Measurements from ENCODE around the gene SEBOX. TPM values are rescaled to one million over a fixed set of nuclear protein-coding genes. Genes with fewer than 3 reads are reported as not detected.

Gene SEBOX
- total RNA-seq, 1 donor from 2014 or later: not detected

DNA sequence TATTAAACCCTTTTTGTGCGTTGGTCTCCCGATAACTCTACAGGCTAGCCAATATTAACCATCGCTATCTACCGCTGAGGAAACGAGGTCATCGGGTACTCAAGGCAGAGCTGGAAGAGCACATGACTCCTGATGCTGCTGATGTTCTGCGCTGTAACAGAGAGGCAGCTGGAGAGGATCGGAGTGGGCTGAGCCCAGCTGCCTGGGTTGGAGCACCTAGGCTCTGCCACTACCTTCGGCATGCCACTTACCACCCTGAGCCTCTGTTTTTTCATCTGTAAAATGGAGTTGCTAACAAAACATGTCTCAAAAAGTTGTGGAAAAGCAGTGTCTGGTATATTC lies 41.4 kb upstream of the SEBOX start:
- no peaks in the 10 kb centered on the region for H3K36me3 Mint-ChIP-seq (ENCODE audit: low read depth)
- H3K4me3 Mint-ChIP-seq: peak overlapping the region; percentile 87
- no peak for DNase-seq (ENCODE audit: low read depth, low spot score)
- H3K4me1 Mint-ChIP-seq: peaks cover 20% of the 10 kb centered on the region
- peaks cover 43% of the 10 kb centered on the region for H3K27me3 Mint-ChIP-seq (ENCODE audit: low read depth)
- TF ChIP-seq, protein P1, sequence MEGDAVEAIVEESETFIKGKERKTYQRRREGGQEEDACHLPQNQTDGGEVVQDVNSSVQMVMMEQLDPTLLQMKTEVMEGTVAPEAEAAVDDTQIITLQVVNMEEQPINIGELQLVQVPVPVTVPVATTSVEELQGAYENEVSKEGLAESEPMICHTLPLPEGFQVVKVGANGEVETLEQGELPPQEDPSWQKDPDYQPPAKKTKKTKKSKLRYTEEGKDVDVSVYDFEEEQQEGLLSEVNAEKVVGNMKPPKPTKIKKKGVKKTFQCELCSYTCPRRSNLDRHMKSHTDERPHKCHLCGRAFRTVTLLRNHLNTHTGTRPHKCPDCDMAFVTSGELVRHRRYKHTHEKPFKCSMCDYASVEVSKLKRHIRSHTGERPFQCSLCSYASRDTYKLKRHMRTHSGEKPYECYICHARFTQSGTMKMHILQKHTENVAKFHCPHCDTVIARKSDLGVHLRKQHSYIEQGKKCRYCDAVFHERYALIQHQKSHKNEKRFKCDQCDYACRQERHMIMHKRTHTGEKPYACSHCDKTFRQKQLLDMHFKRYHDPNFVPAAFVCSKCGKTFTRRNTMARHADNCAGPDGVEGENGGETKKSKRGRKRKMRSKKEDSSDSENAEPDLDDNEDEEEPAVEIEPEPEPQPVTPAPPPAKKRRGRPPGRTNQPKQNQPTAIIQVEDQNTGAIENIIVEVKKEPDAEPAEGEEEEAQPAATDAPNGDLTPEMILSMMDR (conservative IDR thresholded peaks at IDR 0.05): no peak
- no peaks in the 10 kb centered on the region for H3K9me3 Mint-ChIP-seq
- H3K27ac Mint-ChIP-seq (ENCODE audit: unreplicated experiment): no peak overlapping the region

DNA sequence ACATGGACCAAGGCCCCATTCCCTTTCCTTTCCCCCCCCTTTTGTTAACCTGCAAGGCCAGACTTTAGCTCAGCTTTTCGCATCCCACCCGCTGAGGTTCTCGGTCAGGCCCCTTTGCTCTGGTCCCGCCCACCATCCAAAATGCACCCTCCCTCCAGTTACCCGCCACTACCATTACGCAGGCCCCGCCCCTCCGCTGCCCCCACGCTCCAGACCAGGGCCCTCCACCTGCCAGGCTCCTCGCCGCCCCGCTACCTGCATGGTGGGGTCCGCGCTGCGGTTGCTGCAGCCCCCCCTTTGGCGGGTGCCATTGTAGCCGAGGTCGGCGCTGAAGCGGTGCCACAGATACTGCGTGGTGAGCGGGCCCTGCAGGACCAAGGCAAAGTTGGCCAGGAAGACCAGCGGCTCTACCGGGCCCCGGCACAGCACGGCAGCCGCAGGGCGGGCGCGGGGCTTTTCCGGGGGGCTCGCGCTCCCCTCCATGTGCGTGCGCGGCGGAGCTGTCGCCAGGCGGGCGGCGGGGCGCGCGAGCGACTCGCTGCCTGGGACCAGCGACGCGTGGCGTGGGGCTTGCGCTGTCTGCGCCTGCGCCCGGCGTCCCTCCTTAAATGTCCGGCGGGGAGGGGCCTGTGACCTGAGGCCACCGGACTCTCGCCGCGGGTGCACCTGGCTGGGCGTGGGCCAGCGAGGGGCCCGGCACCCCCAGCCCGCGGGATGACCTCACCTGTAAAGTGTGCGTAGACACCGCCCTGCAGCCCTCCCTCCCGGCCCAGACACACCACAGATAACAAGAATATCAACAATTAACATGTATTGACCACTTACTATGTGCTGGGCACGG lies 40.9 kb upstream of the SEBOX start, which contains the start of gene SLC46A1:
Gene SLC46A1, minus strand, starts transcription at position 581 of the 841 bp plus-strand sequence. Its CDS starts 98 bp downstream, at position 483.
- Mint-ChIP-seq H3K36me3 (ENCODE audit: low read depth) (peaks cover 2% of the 10 kb centered on the region), H3K4me3 (peak within 1 kb of the TSS; percentile 94), H3K27ac (ENCODE audit: unreplicated experiment) (peak within 1 kb of the TSS; percentile 50), H3K4me1 (peaks cover 20% of the 10 kb centered on the region), H3K9me3 (no peaks in the 10 kb centered on the region), H3K27me3 (ENCODE audit: low read depth) (peaks cover 37% of the 10 kb centered on the region)
- peak; percentile 48 for DNase-seq (ENCODE audit: low read depth, low spot score)
- TF ChIP-seq, protein P1 (conservative IDR thresholded peaks at IDR 0.05): no peak

DNA sequence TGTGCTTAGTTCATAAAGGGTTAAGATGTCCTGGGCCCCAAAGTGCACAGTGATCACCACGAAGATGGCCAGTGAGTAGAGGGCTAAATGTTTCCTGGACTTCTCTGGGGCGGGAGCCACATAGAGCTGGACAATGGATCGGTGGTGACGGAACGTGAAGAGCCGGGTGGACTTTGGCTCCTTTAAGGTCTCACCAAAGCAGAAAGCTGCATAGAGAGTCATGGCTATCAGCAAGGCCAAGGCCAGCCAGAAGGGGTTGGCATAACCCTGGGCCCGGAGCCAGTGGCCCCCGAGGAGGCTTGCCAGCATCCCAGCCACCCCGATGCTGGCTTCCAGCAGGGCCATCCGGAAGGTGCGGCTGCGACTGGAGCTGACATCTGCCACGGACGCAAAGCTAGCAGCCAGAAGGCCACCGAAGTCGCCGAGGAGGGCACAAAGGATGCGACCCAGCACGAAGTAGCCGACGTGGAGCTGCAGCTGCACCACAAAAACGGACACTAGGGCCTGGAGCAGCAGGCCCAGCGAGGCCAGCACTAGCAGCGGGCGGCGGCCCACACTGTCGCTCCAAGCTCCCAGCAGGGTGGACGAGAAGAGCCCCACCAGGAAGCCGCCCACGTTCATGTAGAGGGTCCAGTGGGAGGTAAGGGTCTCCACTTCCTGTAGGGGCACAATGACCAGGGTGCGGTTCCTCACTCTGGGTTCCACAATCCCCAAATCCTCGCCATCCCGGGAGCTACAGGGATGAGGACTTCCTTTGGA lies 40.0 kb upstream of the SEBOX start:
- H3K27me3 Mint-ChIP-seq (ENCODE audit: low read depth): peaks cover 29% of the 10 kb centered on the region
- H3K4me3 Mint-ChIP-seq: peak overlapping the region; percentile 94
- TF ChIP-seq, protein P1 (conservative IDR thresholded peaks at IDR 0.05): no peak
- H3K9me3 Mint-ChIP-seq: no peaks in the 10 kb centered on the region
- peaks cover 20% of the 10 kb centered on the region for H3K4me1 Mint-ChIP-seq
- peaks cover 2% of the 10 kb centered on the region for H3K36me3 Mint-ChIP-seq (ENCODE audit: low read depth)
- H3K27ac Mint-ChIP-seq (ENCODE audit: unreplicated experiment): peak overlapping the region; percentile 50
- no peak for DNase-seq (ENCODE audit: low read depth, low spot score)

DNA sequence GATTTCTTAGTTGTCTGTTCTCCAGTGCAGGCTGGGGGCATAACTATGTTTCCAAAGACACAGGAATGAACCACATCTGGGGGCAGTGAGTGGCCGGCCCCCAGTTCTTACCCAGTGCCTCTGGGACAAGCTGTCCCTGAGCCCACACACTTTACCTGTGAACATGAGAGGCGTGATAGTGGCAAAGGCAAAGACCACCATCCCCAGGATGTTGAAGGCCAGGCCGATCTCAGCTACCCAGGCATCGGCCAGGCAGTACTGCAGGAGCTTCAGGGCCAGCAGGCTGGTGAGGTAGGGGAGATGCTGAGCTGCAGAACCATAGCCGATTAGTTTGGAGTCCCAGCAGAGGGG lies 39.4 kb upstream of the SEBOX start:
- Mint-ChIP-seq H3K4me3 (peak overlapping the region; percentile 94), H3K4me1 (peaks cover 20% of the 10 kb centered on the region)

DNA sequence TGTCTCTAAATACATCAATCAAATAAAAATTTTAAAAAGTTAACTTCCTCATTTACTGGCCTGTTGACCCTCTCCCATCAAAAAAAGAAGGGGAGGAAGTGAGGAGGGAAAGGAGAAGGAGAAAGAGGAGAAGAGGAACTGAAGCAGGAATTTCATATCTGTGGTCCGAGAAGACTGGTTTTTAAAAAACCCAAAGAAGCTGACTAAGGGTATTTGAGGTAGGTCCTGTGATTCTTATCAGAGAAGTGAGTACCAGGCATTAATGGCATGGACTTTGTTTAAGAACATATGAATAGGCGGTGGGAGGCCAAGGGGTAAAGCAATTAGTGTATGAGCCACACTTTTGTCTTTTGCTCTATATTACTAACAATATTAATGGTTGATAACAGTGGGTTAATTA lies 39.0 kb upstream of the SEBOX start:
- TF ChIP-seq, protein P1 (conservative IDR thresholded peaks at IDR 0.05): no peak
- H3K9me3 Mint-ChIP-seq: no peaks in the 10 kb centered on the region
- no peak for DNase-seq (ENCODE audit: low read depth, low spot score)
- peaks cover 20% of the 10 kb centered on the region for H3K4me1 Mint-ChIP-seq
- H3K27ac Mint-ChIP-seq (ENCODE audit: unreplicated experiment): no peak overlapping the region
- peaks cover 22% of the 10 kb centered on the region for H3K27me3 Mint-ChIP-seq (ENCODE audit: low read depth)
- H3K36me3 Mint-ChIP-seq (ENCODE audit: low read depth): peaks cover 2% of the 10 kb centered on the region
- H3K4me3 Mint-ChIP-seq: peak overlapping the region; percentile 94

More for the DNA sequence above, 39.4 kb upstream of the SEBOX start:
- no peak for DNase-seq (ENCODE audit: low read depth, low spot score)
- TF ChIP-seq, protein P1 (conservative IDR thresholded peaks at IDR 0.05): no peak
- Mint-ChIP-seq H3K27me3 (ENCODE audit: low read depth) (peaks cover 23% of the 10 kb centered on the region), H3K27ac (ENCODE audit: unreplicated experiment) (no peak overlapping the region), H3K9me3 (no peaks in the 10 kb centered on the region), H3K36me3 (ENCODE audit: low read depth) (peaks cover 2% of the 10 kb centered on the region)
